ENCODE data around the gene HNRNPLL.

The HNRNPLL gene

DNA sequence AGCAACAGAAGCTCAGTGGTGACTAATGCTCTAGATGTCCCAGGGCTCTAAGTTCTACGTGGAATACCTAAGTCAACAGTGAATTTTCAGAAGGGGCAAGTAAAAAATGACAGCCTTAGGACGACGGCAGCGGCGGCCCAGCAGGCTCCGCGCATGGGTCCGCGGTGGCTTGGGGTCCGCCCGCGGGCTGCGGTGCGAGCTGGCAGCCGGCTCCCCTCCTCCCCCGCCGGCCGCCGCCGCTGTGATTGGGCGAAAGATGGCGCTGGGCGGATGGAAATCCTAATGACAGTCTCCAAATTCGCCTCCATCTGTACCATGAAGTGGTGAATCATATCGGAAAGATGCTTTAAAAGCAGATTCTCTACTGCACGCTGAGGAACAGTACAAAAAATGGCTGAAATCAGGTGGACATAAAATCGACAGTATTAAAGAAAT, 74.7 kb downstream of the HNRNPLL start:
- DNase-seq (ENCODE audit: low read depth in 2 of 2): peak; percentile 55 to 57

DNA sequence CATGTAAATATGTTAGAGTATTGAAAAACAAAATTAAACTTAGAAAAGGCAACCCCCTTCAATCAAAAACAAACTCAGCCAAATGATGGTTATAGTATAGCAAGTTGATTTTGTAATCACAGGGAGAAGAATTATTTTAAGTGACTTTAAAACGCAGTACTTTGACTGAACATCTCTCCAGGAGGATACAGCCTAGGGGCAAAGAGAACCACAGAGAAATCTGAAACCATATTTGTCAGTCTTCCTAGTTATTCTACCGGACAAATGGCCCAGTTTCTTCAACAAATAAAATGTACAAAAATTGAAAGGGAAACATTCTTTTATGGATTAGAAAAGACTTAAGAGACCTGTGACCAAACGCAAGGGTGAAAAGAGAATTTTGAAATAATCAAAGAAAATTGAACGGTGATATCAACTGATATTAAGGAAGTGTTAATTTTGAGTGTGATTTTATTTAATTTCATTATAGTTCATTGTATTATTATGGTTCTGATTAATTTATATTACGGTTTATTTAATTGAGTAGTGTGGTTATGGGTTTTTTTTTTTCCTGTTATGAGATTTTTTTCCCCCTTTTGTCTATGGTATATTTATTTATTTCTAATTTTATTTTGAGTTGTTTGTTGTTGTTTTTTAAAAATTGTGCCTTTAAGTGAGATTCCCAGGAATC, 75.3 kb downstream of the HNRNPLL start:
- no peak for DNase-seq (ENCODE audit: low read depth in 2 of 2)

DNA sequence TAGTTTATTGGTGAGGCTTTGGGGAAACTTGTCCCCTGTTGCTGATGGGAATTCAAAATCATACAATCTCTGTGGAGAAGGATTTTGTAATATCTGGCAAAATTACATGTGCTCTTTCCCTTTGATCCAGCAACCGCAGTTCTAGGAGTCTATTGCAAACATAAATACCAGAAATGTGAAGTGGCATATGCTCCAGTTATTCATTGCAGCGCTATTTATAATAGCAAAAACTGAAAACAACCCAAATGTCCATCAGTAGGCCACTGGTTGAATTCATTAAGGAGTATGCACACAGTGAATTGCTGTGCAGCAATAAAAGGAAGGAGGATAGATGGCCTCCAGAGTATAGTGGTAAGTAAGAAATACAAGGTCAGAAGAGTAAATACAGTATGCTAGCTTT, 76.5 kb downstream of the HNRNPLL start:
- no peak for DNase-seq (ENCODE audit: low read depth in 2 of 2)

DNA sequence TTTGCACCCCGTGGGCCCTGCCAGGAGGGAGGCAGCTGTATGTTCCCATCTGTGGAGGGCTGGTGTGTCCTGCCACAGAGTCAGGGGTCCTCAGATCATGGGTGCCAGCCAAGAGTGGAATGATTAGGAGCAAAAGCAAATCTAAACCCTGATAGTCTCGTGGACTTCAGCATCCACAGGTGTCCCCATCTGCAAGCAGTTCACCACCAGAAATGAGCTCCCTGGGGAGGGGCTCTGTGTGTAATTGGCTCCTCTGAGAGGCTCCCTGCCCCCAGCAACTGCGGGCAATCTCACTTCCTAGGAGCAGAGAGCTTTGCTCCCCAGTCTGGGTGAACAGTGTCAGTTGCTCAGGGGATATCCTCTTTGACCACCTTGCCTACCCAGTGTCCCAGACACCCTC, 78.1 kb downstream of the HNRNPLL start:
- DNase-seq (ENCODE audit: low read depth in 2 of 2): no peak

DNA sequence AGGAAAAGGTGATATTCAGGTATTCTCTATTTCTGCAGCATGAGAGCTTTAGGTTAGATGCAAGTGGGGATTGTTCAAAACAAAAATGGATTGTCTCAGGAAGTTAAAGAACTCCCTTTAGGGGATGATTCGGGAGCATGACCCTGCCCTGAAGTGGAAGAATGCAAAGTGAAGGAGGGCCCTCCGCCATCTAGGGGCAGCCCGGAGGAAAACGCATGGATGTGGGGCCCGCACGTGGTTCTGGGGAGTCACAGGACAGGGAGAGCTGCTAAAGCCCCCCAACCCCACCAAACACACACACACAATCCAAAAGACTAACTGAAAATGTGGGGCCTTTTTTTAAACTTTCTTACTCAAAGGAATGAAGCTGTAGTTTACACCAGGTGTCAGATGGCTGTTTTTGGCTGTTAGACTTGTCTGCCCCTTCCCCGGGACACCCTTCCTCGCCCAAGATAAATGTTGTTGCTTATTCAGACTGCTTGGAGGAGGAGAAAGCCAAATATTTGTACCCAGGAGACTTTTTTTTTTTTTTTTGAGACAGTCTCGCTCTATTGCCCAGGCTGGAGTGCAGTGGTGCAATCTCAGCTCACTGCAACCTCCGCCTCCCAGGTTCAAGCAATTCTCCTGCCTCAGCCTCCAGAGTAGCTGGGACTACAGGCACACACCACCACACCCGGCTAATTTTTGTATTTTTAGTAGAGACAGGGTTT, 78.8 kb downstream of the HNRNPLL start:
- no peak for DNase-seq (ENCODE audit: low read depth in 2 of 2)

DNA sequence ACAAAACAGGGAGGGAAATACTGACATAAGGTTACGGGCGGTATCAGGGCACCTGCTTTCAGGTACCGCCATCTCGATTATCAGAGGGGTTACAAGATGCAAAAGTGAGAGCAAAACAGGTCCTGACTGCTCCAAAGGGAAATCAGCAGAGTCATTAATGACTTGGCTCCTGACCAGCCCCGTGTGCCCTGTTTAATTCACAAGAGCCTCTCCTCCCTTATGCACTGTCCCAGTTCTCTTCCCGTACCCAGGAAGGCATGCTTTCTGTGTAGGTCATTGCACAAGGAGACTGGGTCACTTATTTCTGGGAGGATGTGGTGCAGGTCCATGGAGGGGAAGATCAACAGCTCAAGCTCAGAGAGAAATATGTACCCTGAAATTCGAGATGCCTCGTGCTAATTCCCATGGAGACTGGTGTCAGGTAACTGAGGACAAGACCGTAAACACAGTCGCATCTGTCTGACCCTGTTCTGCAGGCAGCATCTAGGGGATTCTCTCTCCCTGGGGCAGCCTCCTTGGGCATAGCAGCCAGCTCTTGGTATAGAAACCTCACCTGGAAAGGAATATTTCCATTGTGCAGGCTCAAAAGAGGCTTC, 79.9 kb downstream of the HNRNPLL start:
- no peak for DNase-seq (ENCODE audit: low read depth in 2 of 2)

DNA sequence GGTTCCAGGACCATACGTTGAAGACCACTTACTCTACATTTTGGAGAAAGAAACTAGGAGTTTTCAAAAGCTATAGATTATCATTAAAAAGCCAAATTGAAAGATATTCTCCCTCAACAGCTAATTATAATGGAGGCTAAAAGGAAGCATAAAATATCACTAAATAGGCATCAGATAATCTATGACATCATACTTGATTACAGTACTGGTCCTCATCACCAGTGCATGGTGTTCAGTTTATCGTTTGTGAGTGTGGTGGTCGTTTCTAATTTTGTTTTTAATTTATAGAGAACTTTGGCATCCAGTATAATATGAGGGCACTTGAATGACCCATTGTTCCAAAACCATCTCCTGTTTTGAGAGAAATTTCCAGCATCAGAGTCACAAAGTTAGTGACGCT, 80.9 kb downstream of the HNRNPLL start:
- no peak for DNase-seq (ENCODE audit: low read depth in 2 of 2)

DNA sequence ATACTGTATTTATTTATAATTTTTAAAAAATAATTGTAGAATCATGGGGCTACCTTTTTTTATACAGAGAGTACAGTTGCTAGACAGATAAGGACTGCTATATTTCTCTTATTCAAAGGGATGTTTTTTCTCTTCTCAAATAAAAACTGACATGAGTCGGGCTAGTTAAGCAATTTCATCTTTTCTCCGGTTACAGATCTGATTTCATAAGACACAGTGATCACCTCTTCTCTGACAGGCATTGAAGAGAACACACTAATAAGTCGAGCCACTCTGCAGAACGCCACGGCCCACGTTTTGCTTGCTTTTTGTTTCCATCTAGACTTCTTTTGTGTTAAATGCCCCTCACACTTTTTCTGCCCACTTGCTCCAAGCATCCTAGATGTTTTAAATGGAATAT, 85.4 kb downstream of the HNRNPLL start:
- no peak for DNase-seq (ENCODE audit: low read depth in 2 of 2)

DNA sequence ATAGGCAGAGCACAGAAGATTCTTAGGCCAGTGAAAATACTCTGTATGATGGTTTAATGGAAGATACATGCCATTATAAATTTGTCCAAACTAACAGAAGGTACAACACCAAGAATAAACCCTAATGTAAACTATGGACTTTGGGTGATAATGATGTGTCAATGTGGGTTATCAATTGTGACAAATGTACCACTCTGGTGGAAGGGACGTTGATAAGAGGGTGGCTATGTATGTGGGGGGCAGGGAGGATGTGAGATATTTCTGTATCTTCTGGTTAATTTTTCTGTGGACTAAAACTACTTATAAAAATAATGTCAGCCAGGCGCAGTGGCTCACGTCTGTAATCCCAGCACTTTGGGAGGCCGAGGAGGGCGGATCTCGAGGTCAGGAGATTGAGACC, 86.2 kb downstream of the HNRNPLL start:
- DNase-seq (ENCODE audit: low read depth in 2 of 2): no peak

DNA sequence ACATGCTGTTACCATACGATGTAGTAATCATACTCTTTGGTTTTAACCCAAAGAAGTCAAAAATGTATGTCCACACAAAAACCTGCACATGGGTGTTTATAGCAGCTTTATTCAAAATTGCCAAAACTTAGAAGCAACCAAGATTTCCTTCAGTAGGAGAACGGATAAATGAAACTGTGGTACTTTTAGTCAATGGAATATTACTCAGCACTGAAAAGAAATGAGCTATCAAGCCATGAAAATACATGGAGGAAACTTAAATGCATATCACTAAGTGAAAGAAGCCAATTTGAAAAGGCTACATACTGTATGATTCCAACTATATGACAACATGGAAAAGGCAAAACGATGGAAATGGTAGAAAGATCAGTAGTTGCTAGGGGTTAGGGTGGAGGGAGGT, 86.6 kb downstream of the HNRNPLL start:
- DNase-seq (ENCODE audit: low read depth in 2 of 2): no peak

DNA sequence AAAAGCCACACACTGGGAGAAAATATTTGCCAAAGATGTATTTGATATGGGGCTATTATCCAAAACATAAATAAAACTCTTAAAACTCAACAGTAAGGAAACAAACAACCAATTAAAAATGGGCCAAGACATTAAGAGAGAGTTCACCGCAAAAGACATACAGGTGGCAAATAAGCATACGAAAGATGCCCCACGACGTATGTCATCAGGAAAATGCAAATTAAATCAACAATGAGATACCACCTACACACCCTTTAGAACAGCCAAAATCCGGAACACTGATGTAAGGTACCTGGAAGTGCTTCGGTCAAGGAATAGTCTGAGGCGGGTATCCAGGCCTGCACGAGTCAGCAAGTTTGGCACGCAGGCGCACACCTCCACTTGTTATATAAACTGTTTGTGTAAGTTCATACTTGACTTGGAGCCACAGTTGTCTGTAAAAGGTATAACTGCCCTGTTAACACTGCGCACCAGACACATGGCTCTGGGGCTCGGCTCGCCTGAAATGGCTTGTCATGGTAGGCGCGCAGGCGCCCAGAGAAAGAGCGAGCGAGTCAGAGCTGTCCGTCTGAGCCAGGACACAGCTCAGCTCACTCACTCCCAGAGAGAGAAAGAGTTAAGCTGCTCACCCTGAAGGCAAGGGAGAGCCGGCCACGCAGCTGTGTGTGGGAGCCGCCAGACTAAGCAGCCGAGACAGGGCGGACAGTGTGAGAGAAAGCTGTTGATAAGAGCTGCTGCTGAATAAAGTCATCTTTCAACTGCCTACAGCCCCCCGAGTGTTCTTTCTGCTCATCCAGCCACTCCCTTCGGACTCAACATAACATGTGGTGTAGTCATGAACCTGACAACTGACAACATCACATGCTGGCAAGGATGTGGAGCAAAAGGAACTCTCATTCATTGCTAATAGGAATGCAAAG, 87.3 kb downstream of the HNRNPLL start:
- DNase-seq (ENCODE audit: low read depth in 2 of 2): no peak

DNA sequence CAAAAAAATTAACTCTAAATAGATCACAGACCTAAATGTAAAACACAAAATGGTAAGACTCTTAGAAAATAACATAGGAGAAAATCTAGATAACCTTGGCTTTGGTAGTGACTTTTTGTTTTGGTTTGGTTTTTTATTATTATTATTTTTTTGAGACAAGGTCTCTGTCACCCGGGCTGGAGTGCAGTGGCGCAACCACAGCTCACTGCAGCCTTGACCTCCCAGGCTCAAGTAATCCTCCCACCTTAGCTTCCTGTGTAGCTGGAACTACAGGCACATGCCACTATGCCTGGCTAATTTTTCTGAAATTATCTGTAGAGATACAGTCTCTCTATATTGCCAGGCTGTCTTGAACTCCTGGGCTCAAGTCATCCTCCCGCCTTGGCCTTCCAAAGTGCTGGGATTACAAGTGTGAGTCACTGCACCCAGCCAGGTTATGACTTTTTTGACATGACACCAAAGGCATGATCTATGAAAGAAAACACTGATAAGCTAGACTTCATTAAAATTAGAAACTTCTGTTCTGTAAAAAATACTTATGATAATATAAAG, 88.0 kb downstream of the HNRNPLL start:
- DNase-seq (ENCODE audit: low read depth in 2 of 2): no peak

DNA sequence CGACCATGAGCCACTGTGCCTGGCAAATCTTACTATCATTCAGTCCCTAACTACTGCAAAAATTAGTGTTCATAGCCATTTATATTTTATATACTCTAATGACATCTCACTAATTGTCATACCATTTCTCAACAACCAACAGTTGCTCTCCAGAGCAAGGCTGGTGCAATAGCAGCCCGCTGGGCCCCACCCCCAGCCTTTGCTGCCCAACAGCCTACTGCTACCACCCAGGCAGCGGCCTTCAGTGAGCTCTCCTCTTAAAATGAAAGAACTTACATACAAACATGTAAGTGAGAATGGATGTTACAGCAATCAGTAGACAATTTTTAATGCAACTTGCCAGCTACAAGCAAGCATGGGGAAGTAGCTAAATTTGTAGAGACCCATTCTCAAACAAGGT, 90.5 kb downstream of the HNRNPLL start:
- DNase-seq (ENCODE audit: low read depth in 2 of 2): no peak

All from stimulated activated CD4-positive, alpha-beta T cell treated with anti-CD3 and anti-CD28 coated beads, Interleukin-4, amount 100 ng/mL, for 48 hours (primary cell).